NCI-H1105 (cell line): ENCODE measurements around the gene TGFA.

Experiments
- DNase-seq: peaks from one replicate; lab custom pipeline; 2025; lab: John Stamatoyannopoulos, UW

Gene TGFA

DNA sequence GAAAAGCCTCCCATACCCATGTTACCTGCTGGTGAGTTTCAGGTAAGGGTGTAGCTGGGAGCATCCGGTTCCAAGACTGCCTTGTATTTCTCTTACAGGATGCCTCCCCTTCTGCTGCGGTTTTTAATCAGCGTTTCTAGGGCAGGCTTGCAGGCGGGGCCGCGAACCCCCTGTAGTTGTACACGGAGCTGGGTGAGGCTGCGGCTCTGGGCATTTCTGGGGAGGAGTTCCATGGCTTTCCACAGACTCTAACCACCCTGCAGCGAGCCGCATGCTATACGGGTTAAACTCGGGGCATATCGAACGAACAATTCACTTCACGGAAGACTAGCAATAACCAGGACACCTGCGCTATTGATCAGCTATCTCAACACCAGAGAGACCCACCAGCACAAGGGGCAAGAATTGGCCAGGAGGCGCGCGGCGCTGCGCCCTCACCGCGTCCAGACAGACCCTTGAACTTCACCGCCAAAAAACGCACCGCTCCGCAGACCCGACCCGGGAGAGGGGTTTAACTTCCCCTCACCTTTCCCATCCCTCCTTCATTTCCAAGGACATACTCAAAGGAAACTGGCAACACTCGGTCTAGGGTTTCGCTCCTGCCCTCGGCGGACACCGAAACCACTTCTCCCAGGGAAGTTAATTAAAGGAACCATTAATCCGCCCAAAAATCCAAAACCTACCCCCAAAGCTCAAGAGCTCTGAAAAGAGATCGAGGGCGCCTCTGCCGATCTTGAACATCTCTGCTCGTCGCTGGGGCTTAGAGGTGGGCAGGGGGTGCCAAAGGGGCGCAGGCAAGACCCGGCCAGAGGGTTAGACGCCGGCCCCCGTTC lies 909 bp downstream of the TGFA start:
- DNase-seq = peak; percentile 2

DNA sequence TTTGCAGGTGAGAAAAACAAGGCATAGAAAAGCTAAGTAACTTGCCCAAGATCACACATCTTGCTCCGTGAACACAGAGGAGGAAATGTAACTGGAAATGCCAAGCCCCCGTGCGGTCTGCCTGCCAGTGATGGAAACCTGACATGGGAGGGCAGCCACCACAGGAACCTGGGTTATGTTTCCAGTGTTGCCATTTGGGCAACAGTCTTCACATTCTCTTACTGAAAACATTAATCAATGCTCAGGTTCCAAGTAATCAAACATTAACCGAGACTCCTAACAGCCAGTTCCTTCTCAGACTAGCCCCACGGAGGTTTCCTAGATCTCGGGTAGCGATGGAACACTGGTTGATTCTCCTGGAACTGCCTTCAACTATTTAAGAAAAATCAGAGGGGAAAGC lies 2.5 kb downstream of the TGFA start:
- DNase-seq = no peak

DNA sequence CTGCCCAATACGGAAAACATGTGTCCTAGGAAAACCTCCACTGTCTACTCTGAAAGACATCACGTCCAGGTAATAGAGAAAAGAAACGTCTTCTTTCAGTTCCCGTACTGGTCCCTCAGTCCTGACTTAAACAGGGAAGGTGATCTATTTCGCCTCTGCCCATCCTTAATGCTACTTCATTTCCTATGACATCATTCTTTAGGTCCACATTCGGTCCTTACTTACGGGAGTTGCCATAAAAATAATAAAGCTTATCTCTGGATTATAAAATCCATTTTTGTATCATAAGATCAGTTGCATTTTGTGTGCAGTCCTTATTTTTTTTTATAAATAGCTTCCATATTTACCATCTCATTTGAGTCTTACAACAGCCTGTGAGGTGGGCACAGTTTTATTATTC lies 3.7 kb downstream of the TGFA start:
- no peak for DNase-seq

- DNase-seq = no peak
These were observed 4.4 kb downstream of the TGFA start for GRCh38 chr2:70549064-70549710.

DNA sequence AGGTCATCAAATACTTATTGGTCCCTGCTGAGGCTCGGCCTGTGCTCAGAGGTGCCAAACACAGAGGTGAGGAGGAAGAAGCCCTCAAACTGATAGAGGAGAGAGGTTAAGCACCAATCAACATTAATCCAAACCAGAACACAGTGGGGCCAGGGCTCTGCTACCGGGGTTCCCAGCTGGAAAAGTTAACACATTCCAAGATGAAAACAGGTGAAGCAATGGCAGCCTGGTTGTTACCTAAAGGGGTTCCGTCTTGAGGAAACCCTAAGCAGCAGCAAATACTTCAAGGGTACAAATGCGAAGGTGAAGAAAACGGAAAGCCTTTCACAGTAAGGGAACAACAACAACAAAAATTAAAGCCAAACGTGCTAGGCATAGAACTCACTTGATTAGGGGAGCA lies 5.4 kb downstream of the TGFA start:
- DNase-seq = no peak

GRCh38 chr2:70546885-70547284 lies 6.7 kb downstream of the TGFA start:
- DNase-seq = no peak

- DNase-seq = no peak
These were observed 7.2 kb downstream of the TGFA start for GRCh38 chr2:70546376-70546775.

- no peak for DNase-seq
These were observed 12.1 kb downstream of the TGFA start for GRCh38 chr2:70541481-70542020.

- DNase-seq = no peak
These were observed 15.8 kb downstream of the TGFA start for GRCh38 chr2:70537840-70538239.

- DNase-seq = no peak
These were observed 17.0 kb downstream of the TGFA start for GRCh38 chr2:70536517-70537055.

DNA sequence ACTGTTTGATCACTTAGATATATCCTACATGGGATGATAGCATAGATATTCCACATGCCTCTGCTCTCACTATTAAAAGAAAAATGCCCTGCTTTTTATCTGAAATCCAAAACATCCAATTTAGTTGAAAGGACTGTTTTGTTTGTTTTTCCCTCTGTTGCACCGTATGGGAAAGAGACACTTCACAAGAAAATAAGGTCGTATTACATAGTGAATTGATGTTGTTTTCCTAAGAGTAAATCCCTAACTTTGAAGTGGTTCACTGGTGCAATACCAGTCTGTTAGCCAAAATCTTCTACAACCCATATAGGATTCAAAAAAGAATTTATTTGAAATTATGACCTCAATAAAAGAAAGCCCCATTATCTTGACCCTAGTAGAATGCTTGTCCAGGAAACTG lies 18.1 kb downstream of the TGFA start:
- DNase-seq = no peak

GRCh38 chr2:70534183-70534836 lies 19.3 kb downstream of the TGFA start:
- DNase-seq = no peak

GRCh38 chr2:70532244-70532935 lies 21.2 kb downstream of the TGFA start:
- DNase-seq = no peak

- no peak for DNase-seq
These were observed 22.1 kb downstream of the TGFA start for GRCh38 chr2:70531419-70532086.

DNA sequence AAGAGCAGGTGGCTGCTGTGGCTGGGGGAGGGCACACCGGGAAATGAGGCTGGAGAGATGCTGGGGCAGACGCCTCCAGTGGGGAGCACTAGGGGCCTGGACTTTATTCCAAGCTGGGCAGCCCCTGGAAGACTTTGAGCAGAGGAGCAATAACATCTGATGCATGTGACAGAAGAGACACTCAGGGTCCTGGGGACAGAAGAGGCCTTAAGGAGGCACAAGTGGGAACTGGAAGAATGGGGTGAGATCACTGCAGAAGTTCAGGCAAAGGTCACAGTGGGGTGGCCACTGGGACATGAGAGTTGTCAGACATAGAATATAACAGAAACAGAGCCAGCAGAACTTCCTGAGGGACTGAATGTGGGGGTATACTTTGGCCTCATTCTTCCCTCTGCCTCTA lies 24.0 kb downstream of the TGFA start:
- DNase-seq = no peak

DNA sequence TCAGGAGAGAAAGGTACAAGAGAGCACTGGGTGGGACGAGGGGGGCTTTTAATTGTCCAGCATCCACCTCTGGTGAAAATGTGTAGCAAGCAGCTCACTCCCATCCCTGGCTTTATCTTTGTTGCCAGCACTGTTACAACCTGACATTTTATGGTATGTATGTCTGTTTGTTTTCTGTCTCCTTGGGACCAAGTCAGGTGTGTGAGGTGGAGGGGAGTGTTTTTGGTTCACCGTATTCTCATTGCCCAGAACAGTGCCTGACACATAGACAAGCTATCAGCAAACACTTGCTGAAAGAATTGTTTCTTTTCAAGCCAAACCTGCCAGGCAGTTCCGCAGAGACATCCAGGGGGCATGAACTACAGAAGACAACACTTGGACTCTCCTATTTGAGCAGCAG lies 24.7 kb downstream of the TGFA start:
- DNase-seq = no peak

- DNase-seq = no peak
These were observed 25.4 kb downstream of the TGFA start for GRCh38 chr2:70528276-70528675.

GRCh38 chr2:70527447-70528080 lies 26.1 kb downstream of the TGFA start:
- no peak for DNase-seq

DNA sequence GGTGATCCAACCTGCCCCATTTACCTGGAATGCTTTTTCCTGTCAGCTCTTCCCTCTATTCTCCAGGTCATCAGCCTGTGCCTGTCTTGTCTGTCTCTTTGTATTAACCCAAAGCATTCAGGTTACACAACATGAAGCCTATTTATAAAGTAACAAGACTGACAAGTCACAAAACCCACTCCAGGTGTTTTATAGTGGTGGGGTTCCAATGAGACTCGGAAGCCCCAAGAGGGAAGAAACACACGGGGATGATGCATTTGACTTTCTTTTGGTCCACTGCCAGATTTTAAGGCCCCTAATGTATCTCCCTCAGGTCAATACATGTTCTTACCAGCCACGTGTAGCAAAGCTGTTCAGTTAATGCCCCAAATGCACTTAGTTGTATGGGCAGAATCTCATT lies 27.5 kb downstream of the TGFA start:
- no peak for DNase-seq

- no peak for DNase-seq
These were observed 28.6 kb downstream of the TGFA start for GRCh38 chr2:70525032-70525431.
